ENCODE data around the gene HTT.

Gene HTT

GRCh38 chr4:3269991-3270611 is 195.6 kb downstream of the HTT start:
- TF ChIP-seq, protein P1, sequence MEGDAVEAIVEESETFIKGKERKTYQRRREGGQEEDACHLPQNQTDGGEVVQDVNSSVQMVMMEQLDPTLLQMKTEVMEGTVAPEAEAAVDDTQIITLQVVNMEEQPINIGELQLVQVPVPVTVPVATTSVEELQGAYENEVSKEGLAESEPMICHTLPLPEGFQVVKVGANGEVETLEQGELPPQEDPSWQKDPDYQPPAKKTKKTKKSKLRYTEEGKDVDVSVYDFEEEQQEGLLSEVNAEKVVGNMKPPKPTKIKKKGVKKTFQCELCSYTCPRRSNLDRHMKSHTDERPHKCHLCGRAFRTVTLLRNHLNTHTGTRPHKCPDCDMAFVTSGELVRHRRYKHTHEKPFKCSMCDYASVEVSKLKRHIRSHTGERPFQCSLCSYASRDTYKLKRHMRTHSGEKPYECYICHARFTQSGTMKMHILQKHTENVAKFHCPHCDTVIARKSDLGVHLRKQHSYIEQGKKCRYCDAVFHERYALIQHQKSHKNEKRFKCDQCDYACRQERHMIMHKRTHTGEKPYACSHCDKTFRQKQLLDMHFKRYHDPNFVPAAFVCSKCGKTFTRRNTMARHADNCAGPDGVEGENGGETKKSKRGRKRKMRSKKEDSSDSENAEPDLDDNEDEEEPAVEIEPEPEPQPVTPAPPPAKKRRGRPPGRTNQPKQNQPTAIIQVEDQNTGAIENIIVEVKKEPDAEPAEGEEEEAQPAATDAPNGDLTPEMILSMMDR (IDR thresholded peaks at IDR 0.05): no peak

- TF ChIP-seq, protein P1 (IDR thresholded peaks at IDR 0.05): no peak
These were observed 196.7 kb downstream of the HTT start for GRCh38 chr4:3271131-3271530.

DNA sequence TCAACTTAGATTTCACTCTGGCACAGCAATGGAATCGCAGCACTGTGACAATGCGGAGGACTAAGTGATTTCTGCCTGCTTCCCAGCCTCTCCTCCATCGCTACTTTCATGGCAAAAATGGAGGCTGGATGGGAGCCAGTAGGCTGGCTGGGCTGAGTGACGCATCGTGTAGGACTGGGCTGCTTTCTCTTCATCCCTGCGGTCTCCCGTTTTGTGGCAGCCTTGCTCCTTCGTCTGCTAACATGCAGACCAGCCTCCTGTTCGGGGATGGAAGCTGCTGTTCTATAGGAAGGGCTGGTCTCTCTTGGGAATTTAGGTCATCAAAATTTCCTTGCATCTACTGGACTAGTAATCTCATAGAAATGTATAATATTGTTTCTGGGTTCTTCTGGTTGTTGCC is 202.5 kb downstream of the HTT start:
- TF ChIP-seq, protein P1 (IDR thresholded peaks at IDR 0.05): no peak

DNA sequence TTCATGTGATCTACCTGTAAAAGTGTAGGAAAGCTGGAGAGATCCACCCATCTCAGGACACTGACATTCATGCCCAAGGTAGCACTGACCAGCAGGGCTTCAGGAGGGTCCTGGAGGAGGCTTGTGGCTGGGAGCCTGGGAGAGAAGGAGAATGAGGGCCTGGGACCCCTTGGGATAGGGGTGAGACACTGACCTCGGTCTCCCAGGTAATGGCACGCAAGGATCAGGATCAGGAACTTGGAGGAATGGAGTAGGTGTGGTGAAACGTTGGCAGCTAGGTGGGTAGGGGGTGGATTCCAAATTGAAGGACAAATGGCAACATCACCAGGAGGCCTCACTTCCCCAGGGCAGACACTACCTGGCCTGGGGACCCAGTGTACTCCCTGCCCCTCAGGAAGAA is 206.0 kb downstream of the HTT start:
- TF ChIP-seq, protein P1 (IDR thresholded peaks at IDR 0.05): no peak

DNA sequence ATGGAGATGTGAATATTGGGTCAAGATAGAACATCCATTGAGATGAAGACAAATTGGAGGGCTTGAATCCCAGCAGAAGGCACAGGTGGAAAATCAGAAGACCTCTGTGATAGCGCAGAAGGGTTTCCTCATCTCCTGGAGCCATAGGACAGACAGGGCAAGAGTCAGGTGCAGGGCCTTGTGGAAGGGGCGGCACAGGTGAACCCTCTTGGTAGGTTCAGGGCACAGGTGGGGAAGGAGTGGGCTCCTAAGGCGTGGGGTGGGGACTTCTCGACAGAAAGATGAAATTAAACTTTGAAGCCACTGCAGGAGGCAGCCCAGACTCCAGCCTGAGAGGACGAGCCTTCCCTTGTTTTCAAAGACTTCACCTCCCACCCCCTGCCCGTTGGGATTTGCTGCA is 209.0 kb downstream of the HTT start:
- TF ChIP-seq, protein P1 (IDR thresholded peaks at IDR 0.05): no peak

DNA sequence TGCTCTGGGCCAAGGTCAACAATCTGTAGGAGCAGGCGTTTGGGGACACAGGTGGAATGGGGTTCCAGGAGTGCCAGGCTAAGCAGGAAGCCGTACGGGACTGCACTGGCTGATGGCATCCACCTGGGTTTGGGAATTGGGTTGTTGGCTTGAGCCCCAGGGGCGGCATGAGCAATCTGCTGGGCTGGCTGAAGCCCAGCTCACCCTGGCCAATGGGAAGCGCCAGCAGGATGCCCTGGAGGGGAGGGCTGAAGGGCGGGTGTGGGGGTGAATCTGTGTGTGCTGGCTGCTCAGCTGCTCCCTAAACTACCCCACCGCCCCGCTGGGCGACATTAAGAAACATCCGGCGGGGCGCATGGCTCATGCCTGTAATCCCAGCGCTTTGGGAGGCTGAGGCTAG is 209.4 kb downstream of the HTT start:
- TF ChIP-seq, protein P1 (IDR thresholded peaks at IDR 0.05): no peak

DNA sequence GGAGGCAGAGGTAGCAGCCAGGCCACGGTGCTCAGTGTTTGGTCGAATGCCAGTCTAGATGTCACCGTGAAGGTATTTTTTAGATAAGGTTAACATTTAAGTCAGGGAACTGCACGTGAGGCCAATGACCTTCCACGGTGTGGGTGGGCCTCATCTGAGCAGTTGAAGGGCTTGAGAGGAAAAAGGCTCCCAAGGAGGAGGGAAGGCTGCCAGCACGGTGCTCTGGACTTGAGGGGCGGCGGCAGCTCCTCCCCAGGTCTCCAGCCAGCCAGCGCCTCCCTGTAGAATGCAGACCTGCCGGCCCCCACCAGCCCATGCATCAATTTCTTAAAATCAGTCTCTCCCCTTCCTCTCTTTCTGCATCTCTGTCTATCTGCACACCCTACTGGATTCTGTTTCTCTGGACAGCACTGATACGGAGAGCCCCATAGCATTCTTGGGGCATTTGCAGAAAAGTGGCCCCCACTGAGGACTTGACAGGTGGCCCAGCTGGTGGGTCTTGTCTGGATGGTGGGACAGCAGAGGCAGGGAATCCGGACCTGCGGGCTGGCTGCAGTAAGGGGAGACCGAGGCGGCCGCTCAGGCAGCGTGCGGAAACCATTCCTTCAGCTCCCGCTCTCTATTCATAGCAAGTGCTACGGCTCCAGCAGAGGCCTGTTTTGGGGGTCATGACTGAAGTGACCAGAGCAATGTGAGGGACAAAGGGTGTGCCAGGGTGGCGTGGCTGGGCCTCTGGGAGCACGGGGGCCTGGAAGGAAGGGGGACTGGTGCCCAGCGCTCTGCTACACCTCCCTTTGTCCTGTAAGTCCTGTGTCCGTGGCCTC is 210.5 kb downstream of the HTT start:
- TF ChIP-seq, protein P1 (IDR thresholded peaks at IDR 0.05): no peak

All from LNCAP (cell line).